HL-60/S4 treated with phorbol 12-myristate 13-acetate at 8.2 ng/mL for 4 days and 3 days (cell line): ENCODE results near the gene OR6A2.
"Not testable (repeated sequence)": the region's sequence is repeated elsewhere in the genome, so short reads cannot be mapped to it uniquely, and the experiment has no call there.

ENCODE experiments used
- in situ Hi-C: fragments of 300-500 bp; cut with MboI; formaldehyde crosslinking; loops from 2 replicates; pipeline ENCODE4 v1.15.0; 2022; ENCODE audit warnings: low sequenced_read_pairs

The OR6A2 gene

GRCh38 chr11:6799402-6799801 lies at the start of gene OR6A2:
OR6A2 (minus strand) TSS chr11:6799689; CDS start chr11:6795708, 3,981 bp downstream.
- in situ Hi-C loops, result no loop called here

- in situ Hi-C loops, result no loop called here
These were observed 45.9 kb upstream of the OR6A2 start, which contains the start of gene OR10A5 for GRCh38 chr11:6845383-6845782. OR10A5 (plus strand) TSS chr11:6845683; CDS start chr11:6845683, 0 bp downstream.

GRCh38 chr11:6844356-6844755 lies 44.9 kb upstream of the OR6A2 start:
- in situ Hi-C loops, result no loop called here

- in situ Hi-C loops, result no loop called here
These were observed 44.2 kb upstream of the OR6A2 start for GRCh38 chr11:6843670-6844069.

GRCh38 chr11:6841694-6842093 lies 42.2 kb upstream of the OR6A2 start:
- in situ Hi-C loops, result no loop called here

- in situ Hi-C loops, result no loop called here
These were observed 34.5 kb upstream of the OR6A2 start for GRCh38 chr11:6834021-6834420.

- in situ Hi-C loops, result no loop called here
These were observed 33.9 kb upstream of the OR6A2 start for GRCh38 chr11:6833356-6833755.

GRCh38 chr11:6828103-6828502 lies 28.6 kb upstream of the OR6A2 start:
- in situ Hi-C loops, result no loop called here

- in situ Hi-C loops, result no loop called here
These were observed 25.8 kb upstream of the OR6A2 start for GRCh38 chr11:6825231-6825744.

GRCh38 chr11:6824136-6824823 lies 24.8 kb upstream of the OR6A2 start:
- in situ Hi-C loops, result no loop called here

GRCh38 chr11:6818967-6819366 lies 19.5 kb upstream of the OR6A2 start:
- in situ Hi-C loops, result no loop called here

GRCh38 chr11:6817694-6818093 lies 18.2 kb upstream of the OR6A2 start:
- in situ Hi-C loops, result no loop called here

- in situ Hi-C loops, result no loop called here
These were observed 14.2 kb upstream of the OR6A2 start for GRCh38 chr11:6813656-6814055.

GRCh38 chr11:6812390-6813005 lies 13.0 kb upstream of the OR6A2 start:
- in situ Hi-C loops, result no loop called here

- in situ Hi-C loops, result not testable (repeated sequence)
These were observed 1.6 kb upstream of the OR6A2 start for GRCh38 chr11:6801075-6801474.

- in situ Hi-C loops, result no loop called here
These were observed 4.8 kb downstream of the OR6A2 start for GRCh38 chr11:6794639-6795038.

GRCh38 chr11:6790546-6790945 lies 8.9 kb downstream of the OR6A2 start:
- in situ Hi-C loops, result no loop called here

- in situ Hi-C loops, result no loop called here
These were observed 16.8 kb downstream of the OR6A2 start, which contains the start of gene OR2AG1 for GRCh38 chr11:6782720-6783119. OR2AG1 (plus strand) TSS chr11:6783020; CDS start chr11:6785038, 2,018 bp downstream.

- in situ Hi-C loops, result no loop called here
These were observed 18.7 kb downstream of the OR6A2 start for GRCh38 chr11:6780829-6781228.

- in situ Hi-C loops, result no loop called here
These were observed 21.0 kb downstream of the OR6A2 start for GRCh38 chr11:6778518-6778917.

GRCh38 chr11:6771926-6772893 lies 27.3 kb downstream of the OR6A2 start, which contains the start of gene OR2AG2:
OR2AG2 (minus strand) TSS chr11:6771976; CDS start chr11:6768957, 3,019 bp downstream.
- in situ Hi-C loops, result no loop called here
